MCF 10A (cell line): ENCODE data around the gene VAV2. TPM values are rescaled to one million over a fixed set of nuclear protein-coding genes. Genes with fewer than 3 reads are reported as not detected.

Experiments used
- BruUV-seq: library from RNA; stranded (reverse); fragments of 400-500 nt; replicated peaks from 2 replicates; lab custom pipeline; 2021; lab: Mats Ljungman, UMichigan
- CTCF ChIA-PET: fragments of 300-600 bp; sonication (Branson Sonifier 250); formaldehyde crosslinking; extraction: SDS; loops from one replicate; lab custom pipeline; 2021; ENCODE audit warnings: antibody characterized with exemption, inconsistent platforms; lab: Yijun Ruan, JAX
- POLR2A ChIA-PET: fragments of 300-600, 350-650 bp; sonication (Branson Sonifier 250); formaldehyde crosslinking; extraction: SDS; loops from one replicate; lab custom pipeline; 2020; ENCODE audit warnings: antibody characterized with exemption, inconsistent platforms; lab: Yijun Ruan, JAX
- DNase-seq: peaks from one replicate; pipeline ENCODE4 v3.0.0-alpha.2; 2018; ENCODE audit not compliant: unreplicated experiment
- H3K27ac Mint-ChIP-seq: one replicate; pipeline ENCODE4 v1.8.0; 2022; ENCODE audit warnings: mild to moderate bottlenecking, low read depth, mixed read lengths; ENCODE audit not compliant: unreplicated experiment
- H3K27me3 Mint-ChIP-seq: one replicate; pipeline ENCODE4 v1.8.0; 2022; ENCODE audit warnings: mixed read lengths; ENCODE audit not compliant: insufficient read depth, unreplicated experiment
- H3K36me3 Mint-ChIP-seq: one replicate; pipeline ENCODE4 v1.8.0; 2022; ENCODE audit warnings: mild to moderate bottlenecking, moderate library complexity, mixed read lengths; ENCODE audit not compliant: insufficient read depth, unreplicated experiment
- H3K4me1 Mint-ChIP-seq: one replicate; pipeline ENCODE4 v1.8.0; 2022; ENCODE audit warnings: mixed read lengths; ENCODE audit not compliant: insufficient read depth, unreplicated experiment
- H3K4me3 Mint-ChIP-seq: one replicate; pipeline ENCODE4 v1.8.0; 2022; ENCODE audit warnings: mild to moderate bottlenecking, moderate library complexity, mixed read lengths; ENCODE audit not compliant: unreplicated experiment
- H3K9me3 Mint-ChIP-seq: one replicate; pipeline ENCODE4 v1.8.0; 2022; ENCODE audit warnings: mixed read lengths; ENCODE audit not compliant: unreplicated experiment
- intact Hi-C: fragments of 100-400 bp; cut with micrococcal nuclease; formaldehyde crosslinking; loops from 2 replicates; pipeline ENCODE4 v1.14.1; 2022
- total RNA-seq: library from RNA; stranded (reverse); gene quantifications from 2 replicates; pipeline ENCODE4 v1.2.3, GENCODE V29; 2022
- TF ChIP-seq, protein P1 (sequence below): fragments of 200-600 bp; IDR thresholded peaks from one replicate; pipeline ENCODE4 v1.8.0; 2022; ENCODE audit warnings: antibody characterized with exemption, mild to moderate bottlenecking; ENCODE audit not compliant: unreplicated experiment

Gene VAV2
- total RNA-seq, 1 experiment from 2014 or later = 31.0 TPM

DNA sequence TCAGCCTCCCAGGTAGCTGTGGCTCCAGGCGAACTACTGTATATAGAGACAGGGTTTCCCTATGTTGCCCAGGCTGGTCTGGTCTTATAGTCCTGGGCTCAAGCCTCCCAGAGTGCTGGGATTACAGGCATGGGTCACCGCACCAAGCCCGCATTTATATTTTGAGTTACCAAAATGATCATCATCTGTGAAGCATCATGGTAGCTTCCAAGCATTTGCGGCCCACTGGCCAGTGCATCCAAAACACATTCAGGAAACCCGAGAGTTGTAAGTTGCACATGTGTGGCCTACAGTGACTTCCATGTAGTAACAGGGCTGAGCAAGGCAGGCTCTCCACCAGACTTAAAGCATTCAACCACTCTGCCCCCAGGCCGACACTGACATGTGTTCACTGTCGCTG, 35.4 kb upstream of the VAV2 start:
- intact Hi-C loops = no loop called here
- H3K4me1 Mint-ChIP-seq = no peaks in the 10 kb centered on the region
- H3K36me3 Mint-ChIP-seq = peaks cover 33% of the 10 kb centered on the region
- no peaks in the 10 kb centered on the region for H3K9me3 Mint-ChIP-seq
- no peaks in the 10 kb centered on the region for H3K27me3 Mint-ChIP-seq
- H3K27ac Mint-ChIP-seq = no peak overlapping the region
- CTCF ChIA-PET = interaction anchor here (1.1 to 2.0 kb wide), 2 partner anchors 71 to 235 kb away, joined by 3 to 6 read pairs; no protein-coding TSS in a partner anchor
- H3K4me3 Mint-ChIP-seq = no peak overlapping the region
- no peak for DNase-seq
- no TSS peak for BruUV-seq
- TF ChIP-seq, protein P1, sequence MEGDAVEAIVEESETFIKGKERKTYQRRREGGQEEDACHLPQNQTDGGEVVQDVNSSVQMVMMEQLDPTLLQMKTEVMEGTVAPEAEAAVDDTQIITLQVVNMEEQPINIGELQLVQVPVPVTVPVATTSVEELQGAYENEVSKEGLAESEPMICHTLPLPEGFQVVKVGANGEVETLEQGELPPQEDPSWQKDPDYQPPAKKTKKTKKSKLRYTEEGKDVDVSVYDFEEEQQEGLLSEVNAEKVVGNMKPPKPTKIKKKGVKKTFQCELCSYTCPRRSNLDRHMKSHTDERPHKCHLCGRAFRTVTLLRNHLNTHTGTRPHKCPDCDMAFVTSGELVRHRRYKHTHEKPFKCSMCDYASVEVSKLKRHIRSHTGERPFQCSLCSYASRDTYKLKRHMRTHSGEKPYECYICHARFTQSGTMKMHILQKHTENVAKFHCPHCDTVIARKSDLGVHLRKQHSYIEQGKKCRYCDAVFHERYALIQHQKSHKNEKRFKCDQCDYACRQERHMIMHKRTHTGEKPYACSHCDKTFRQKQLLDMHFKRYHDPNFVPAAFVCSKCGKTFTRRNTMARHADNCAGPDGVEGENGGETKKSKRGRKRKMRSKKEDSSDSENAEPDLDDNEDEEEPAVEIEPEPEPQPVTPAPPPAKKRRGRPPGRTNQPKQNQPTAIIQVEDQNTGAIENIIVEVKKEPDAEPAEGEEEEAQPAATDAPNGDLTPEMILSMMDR = no peak
- POLR2A ChIA-PET = interaction anchor here (0.9 to 1.2 kb wide), 3 partner anchors 14 to 39 kb away, joined by 3 to 4 read pairs (median 3); no protein-coding TSS in a partner anchor

DNA sequence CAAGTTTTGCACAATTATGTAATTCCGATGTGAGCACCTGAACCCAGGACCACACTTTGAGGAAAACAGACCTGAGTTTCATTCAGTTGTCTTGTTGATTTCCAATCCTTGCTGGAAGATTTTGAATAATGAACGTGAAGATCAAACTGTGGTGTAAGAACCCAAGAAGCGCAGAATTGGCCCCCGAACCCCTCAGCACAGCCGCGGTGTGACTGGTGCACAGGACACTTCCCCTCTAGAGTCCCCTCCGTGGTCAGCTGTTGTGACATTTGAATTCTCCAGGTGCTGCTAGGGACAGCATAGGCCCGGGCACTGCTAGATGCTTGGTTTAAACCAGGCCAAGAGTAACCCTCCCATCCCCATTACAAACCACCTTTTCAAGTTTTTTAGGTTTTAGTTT, 34.9 kb upstream of the VAV2 start:
- no peak overlapping the region for H3K27ac Mint-ChIP-seq
- peaks cover 32% of the 10 kb centered on the region for H3K36me3 Mint-ChIP-seq
- intact Hi-C loops = no loop called here
- no peaks in the 10 kb centered on the region for H3K27me3 Mint-ChIP-seq
- no peaks in the 10 kb centered on the region for H3K9me3 Mint-ChIP-seq
- ChIA-PET POLR2A (interaction anchor here (0.9 to 2.1 kb wide), 3 partner anchors 15 to 112 kb away, joined by 4 to 10 read pairs (median 5); no protein-coding TSS in a partner anchor), CTCF (interaction anchor here (2.0 kb wide), 1 partner anchor 71 kb away, joined by 6 read pairs; no protein-coding TSS in a partner anchor)
- H3K4me1 Mint-ChIP-seq = no peaks in the 10 kb centered on the region
- BruUV-seq = TSS peak; percentile 49
- DNase-seq = no peak
- TF ChIP-seq, protein P1 = no peak
- peak overlapping the region; percentile 35 for H3K4me3 Mint-ChIP-seq

DNA sequence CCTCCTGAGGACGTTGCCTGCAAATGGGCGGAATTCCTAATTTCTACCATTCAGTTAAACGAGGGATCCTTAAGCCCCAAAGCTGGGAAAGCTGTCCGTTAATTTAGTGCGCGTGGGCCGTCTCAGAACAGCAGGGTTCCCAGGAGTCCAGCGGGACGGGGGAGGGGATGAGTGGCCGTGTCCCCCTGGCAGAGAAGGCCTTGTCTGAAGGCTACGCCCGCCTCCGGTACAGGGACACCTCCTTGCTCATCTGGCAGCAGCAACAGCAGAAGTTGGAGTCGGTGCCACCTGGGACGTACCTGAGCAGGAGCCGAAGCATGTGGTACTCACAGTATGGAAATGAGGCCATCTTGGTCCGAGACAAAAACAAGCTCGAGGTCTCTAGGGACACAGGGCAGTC, 34.5 kb upstream of the VAV2 start:
- no peaks in the 10 kb centered on the region for H3K27me3 Mint-ChIP-seq
- POLR2A ChIA-PET = interaction anchor here (1.9 to 2.1 kb wide), 2 partner anchors 29 to 112 kb away, joined by 5 to 10 read pairs; no protein-coding TSS in a partner anchor
- CTCF ChIA-PET = interaction anchor here (0.6 to 2.0 kb wide), 3 partner anchors 10 to 245 kb away, joined by 3 to 6 read pairs (median 6); no protein-coding TSS in a partner anchor
- TF ChIP-seq, protein P1 = no peak
- BruUV-seq = no TSS peak
- intact Hi-C loops = no loop called here
- H3K4me1 Mint-ChIP-seq = no peaks in the 10 kb centered on the region
- H3K4me3 Mint-ChIP-seq = peak overlapping the region; percentile 80
- H3K27ac Mint-ChIP-seq = no peak overlapping the region
- DNase-seq = no peak
- peaks cover 32% of the 10 kb centered on the region for H3K36me3 Mint-ChIP-seq
- no peaks in the 10 kb centered on the region for H3K9me3 Mint-ChIP-seq

DNA sequence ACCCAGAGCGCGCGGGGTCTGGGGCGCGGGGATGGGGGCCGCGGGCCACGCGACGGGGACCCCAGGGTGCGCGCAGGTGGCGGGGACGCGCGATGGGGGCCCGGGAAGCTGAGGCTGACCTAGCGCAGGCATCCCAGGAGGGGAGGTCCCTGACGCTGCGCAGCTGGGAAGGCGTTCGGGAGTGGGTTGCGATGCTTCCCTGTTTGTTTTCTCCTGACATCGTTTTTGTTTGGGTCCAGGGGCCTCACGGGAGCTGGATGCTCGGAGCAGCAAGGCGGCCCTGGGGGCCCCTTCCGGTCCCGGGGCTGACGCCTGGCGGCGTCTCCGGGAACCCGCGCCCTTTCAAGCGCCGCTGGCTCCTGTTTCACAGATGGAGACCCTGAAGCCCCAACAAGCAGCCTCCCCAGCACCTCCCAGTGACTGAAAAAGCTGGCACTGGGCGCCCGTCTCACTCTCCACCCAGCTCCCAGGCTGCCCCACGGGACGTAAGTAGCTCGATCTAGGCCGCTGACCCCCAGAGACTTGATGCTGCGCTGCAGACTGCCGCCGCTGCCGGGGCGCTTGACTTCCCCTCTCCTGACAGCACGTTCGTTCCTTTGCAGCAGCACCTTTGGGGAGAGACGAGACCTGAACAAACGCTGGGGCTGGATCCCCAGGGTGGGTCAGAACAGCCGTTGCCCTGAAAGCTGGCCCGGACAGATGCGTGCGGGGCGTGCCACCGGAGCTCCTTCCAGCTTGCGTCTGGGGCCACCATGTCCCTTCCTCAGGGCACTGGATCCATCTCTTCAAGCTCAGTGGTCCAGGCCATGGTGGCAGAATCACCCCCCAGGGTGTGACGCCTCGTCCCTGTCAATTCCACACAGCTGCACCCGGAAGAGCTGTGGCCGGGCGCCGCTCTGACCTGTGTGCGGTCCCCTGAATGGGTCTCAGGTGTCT, 33.8 kb upstream of the VAV2 start:
- ChIA-PET POLR2A (interaction anchor here (0.6 to 2.1 kb wide), 7 partner anchors 30 to 678 kb away, joined by 3 to 10 read pairs (median 5); partner anchors contain the start of genes MED22, RNU6ATAC and RPL7A), CTCF (interaction anchor here (0.6 to 2.0 kb wide), 5 partner anchors 10 to 244 kb away, joined by 3 to 6 read pairs (median 4); no protein-coding TSS in a partner anchor)
- intact Hi-C loops = no loop called here
- no TSS peak for BruUV-seq
- DNase-seq = no peak
- peak overlapping the region; percentile 66 for H3K27ac Mint-ChIP-seq
- no peaks in the 10 kb centered on the region for H3K4me1 Mint-ChIP-seq
- TF ChIP-seq, protein P1 = no peak
- no peaks in the 10 kb centered on the region for H3K9me3 Mint-ChIP-seq
- peaks cover 28% of the 10 kb centered on the region for H3K36me3 Mint-ChIP-seq
- H3K27me3 Mint-ChIP-seq = no peaks in the 10 kb centered on the region
- H3K4me3 Mint-ChIP-seq = peak overlapping the region; percentile 80
